HG03039 (cell line): ENCODE data around the gene ZNF222.

Experiments used
- ATAC-seq: cut with Tn5 transposase; IDR thresholded peaks from one replicate; pipeline ENCODE4 v1.9.1; 2021; ENCODE audit warnings: mild to moderate bottlenecking, moderate library complexity; ENCODE audit not compliant: unreplicated experiment

Gene ZNF222

GRCh38 chr19:44025217-44025936 is at the start of gene ZNF222:
Gene ZNF222, plus strand, starts transcription at chr19:44025379. Its CDS starts 58 bp downstream, at chr19:44025437.
- no peak for ATAC-seq

GRCh38 chr19:43976732-43977131 is 48.4 kb upstream of the ZNF222 start:
- ATAC-seq = no peak

- ATAC-seq = no peak
These were observed 41.7 kb upstream of the ZNF222 start for GRCh38 chr19:43983544-43983911.

- peak; percentile 93 for ATAC-seq
These were observed 41.1 kb upstream of the ZNF222 start, which contains the start of gene ZNF155 for GRCh38 chr19:43983912-43984686. Gene ZNF155, plus strand, starts transcription at chr19:43984188. Its CDS starts 4,356 bp downstream, at chr19:43988544.

GRCh38 chr19:43984687-43985000 is 40.5 kb upstream of the ZNF222 start:
- ATAC-seq = no peak

- no peak for ATAC-seq
These were observed 27.4 kb upstream of the ZNF222 start for GRCh38 chr19:43997631-43998290.

- no peak for ATAC-seq
These were observed 23.0 kb upstream of the ZNF222 start for GRCh38 chr19:44002212-44002565.

- peak; percentile 86 for ATAC-seq
These were observed 22.4 kb upstream of the ZNF222 start, which contains the start of gene ZNF230 for GRCh38 chr19:44002566-44003460. Gene ZNF230, plus strand, starts transcription at chr19:44002957. Its CDS starts 4,122 bp downstream, at chr19:44007079.

- ATAC-seq = peak; percentile 24
These were observed 21.6 kb upstream of the ZNF222 start for GRCh38 chr19:44003461-44004009.

- no peak for ATAC-seq
These were observed 19.2 kb upstream of the ZNF222 start for GRCh38 chr19:44005973-44006372.

- no peak for ATAC-seq
These were observed 17.7 kb upstream of the ZNF222 start for GRCh38 chr19:44007473-44007872.

GRCh38 chr19:44010468-44010867 is 14.7 kb upstream of the ZNF222 start:
- ATAC-seq = no peak

- no peak for ATAC-seq
These were observed 5.7 kb upstream of the ZNF222 start for GRCh38 chr19:44019498-44019897.

- ATAC-seq = no peak
These were observed 4.0 kb upstream of the ZNF222 start for GRCh38 chr19:44021221-44021620.

GRCh38 chr19:44024900-44025216 is 321 bp upstream of the ZNF222 start:
- no peak for ATAC-seq

GRCh38 chr19:44026622-44027021 is 1.4 kb downstream of the ZNF222 start:
- no peak for ATAC-seq

GRCh38 chr19:44032001-44032610 is 6.9 kb downstream of the ZNF222 start:
- no peak for ATAC-seq

GRCh38 chr19:44042147-44042546 is 17.0 kb downstream of the ZNF222 start:
- ATAC-seq = no peak

- ATAC-seq = no peak
These were observed 25.8 kb downstream of the ZNF222 start for GRCh38 chr19:44050740-44051649.
